Activated CD8-positive, alpha-beta T cell treated with anti-CD3 and anti-CD28 coated beads, Interleukin-2, amount 10 ng/mL, durations not matched to agents 7 days and 5 days (primary cell): Measurements from ENCODE around the gene DCAKD. TPM values are rescaled to one million over a fixed set of nuclear protein-coding genes. Genes with fewer than 3 reads are reported as not detected.

Experiments used
- ATAC-seq: fragments of 150-1000 bp; cut with Tn5 transposase; one replicate; pipeline ENCODE4 v1.10.0; 2021; ENCODE audit warnings: moderate library complexity
- CTCF ChIA-PET: fragments of 350-600 bp; sonication (Branson Sonifier 250); formaldehyde crosslinking; loops from one replicate; lab custom pipeline; 2021; ENCODE audit warnings: antibody characterized with exemption; lab: Charles Lee
- POLR2A ChIA-PET: fragments of 350-600 bp; sonication (Branson Sonifier 250); formaldehyde crosslinking; loops from one replicate; lab custom pipeline; 2021; ENCODE audit warnings: antibody characterized with exemption; lab: Charles Lee
- DNase-seq: peaks from one replicate; pipeline ENCODE4 v3.0.0-alpha.2; 2020
- H3K27ac Mint-ChIP-seq: one replicate; pipeline ENCODE4 v1.8.0; 2021; ENCODE audit warnings: mild to moderate bottlenecking, mixed read lengths
- H3K27me3 Mint-ChIP-seq: one replicate; pipeline ENCODE4 v1.8.0; 2021; ENCODE audit warnings: low read depth, mixed read lengths
- H3K36me3 Mint-ChIP-seq: one replicate; pipeline ENCODE4 v1.8.0; 2021; ENCODE audit warnings: low read depth, mixed read lengths
- H3K4me1 Mint-ChIP-seq: one replicate; pipeline ENCODE4 v1.8.0; 2021; ENCODE audit warnings: low read depth, mixed read lengths
- H3K4me3 Mint-ChIP-seq: one replicate; pipeline ENCODE4 v1.8.0; 2021; ENCODE audit warnings: mild to moderate bottlenecking, mixed read lengths
- H3K9me3 Mint-ChIP-seq: one replicate; pipeline ENCODE4 v1.8.0; 2022; ENCODE audit warnings: mixed read lengths; ENCODE audit not compliant: insufficient read depth
- total RNA-seq, 2 experiments: library from RNA; stranded (reverse); gene quantifications; one replicate each; pipeline ENCODE4 v1.2.3, GENCODE V29; 2021

The DCAKD gene
- total RNA-seq, 2 experiments from 2014 or later, result 32.9 to 33.7 TPM

DNA sequence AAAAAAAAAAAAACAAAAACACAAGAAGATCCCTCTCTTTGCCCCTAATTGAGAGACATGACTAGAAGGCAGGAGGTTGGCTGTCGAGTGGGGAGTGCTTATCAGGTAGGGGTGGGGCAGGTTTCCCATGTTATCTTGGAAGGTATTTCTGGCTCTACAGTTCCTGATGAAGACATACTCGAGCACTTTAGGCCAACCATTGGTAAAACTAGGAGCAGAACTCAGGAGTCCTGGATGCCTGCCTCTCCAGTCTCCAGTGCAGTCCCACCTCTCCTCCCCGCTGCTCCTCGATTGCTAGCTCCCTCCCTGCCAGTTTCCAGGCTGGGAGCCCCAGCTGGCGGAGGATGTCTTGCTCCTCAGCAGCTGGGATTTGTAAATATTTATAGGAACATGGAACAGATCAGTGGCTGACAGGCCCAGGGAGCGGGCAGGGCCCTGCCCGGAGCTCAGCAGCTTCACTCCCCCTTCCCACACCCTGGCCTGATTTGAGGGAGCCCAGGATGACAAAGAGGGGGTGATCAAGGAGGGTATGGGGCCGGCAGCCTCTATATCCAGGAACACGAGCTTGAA, 71.9 kb downstream of the DCAKD start:
- ChIA-PET CTCF (no interaction called here), POLR2A (no interaction called here)
- Mint-ChIP-seq H3K4me1 (no peaks in the 10 kb centered on the region), H3K27ac (no peak overlapping the region), H3K36me3 (no peaks in the 10 kb centered on the region), H3K9me3 (no peaks in the 10 kb centered on the region), H3K4me3 (no peak overlapping the region), H3K27me3 (peaks cover 32% of the 10 kb centered on the region)
- DNase-seq (no peak), ATAC-seq (no peak)

- no peak overlapping the region for H3K27ac Mint-ChIP-seq
- CTCF ChIA-PET, result interaction anchor here (2.1 kb wide), 1 partner anchor 59 kb away, joined by 5 read pairs; no protein-coding TSS in a partner anchor
- no peak for ATAC-seq
- no peaks in the 10 kb centered on the region for H3K4me1 Mint-ChIP-seq
- POLR2A ChIA-PET, result no interaction called here
- H3K27me3 Mint-ChIP-seq, result peaks cover 35% of the 10 kb centered on the region
- no peak for DNase-seq
- no peaks in the 10 kb centered on the region for H3K36me3 Mint-ChIP-seq
- H3K4me3 Mint-ChIP-seq, result no peak overlapping the region
- H3K9me3 Mint-ChIP-seq, result no peaks in the 10 kb centered on the region
These were observed 72.6 kb downstream of the DCAKD start for GRCh38 chr17:44978807-44979206.

GRCh38 chr17:44977814-44978550, 73.5 kb downstream of the DCAKD start:
- CTCF ChIA-PET, result interaction anchor here (2.1 kb wide), 1 partner anchor 58 kb away, joined by 5 read pairs; no protein-coding TSS in a partner anchor
- no peak for ATAC-seq
- Mint-ChIP-seq H3K9me3 (no peaks in the 10 kb centered on the region), H3K27me3 (peaks cover 38% of the 10 kb centered on the region), H3K27ac (no peak overlapping the region), H3K4me3 (no peak overlapping the region), H3K4me1 (no peaks in the 10 kb centered on the region), H3K36me3 (no peaks in the 10 kb centered on the region)
- POLR2A ChIA-PET, result no interaction called here
- no peak for DNase-seq

DNA sequence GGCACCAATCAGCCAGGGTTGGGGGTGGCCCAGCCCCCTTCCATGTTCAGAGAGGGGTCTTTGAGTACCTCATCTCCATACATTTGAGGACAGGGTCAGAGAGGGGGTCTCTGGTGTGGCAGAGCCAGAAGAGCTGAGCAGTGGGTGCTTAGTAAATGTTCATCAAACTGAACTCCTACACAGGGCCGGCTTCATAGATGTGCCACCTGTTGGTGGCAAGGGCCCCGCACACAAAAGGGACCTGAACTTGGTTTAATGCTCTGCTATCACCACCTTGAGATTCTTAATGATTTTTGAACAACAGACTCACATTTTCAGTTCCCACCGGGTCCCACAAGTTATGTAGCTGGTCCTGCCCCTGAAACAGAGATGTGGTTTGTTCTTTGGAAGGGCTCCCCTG, 74.4 kb downstream of the DCAKD start:
- H3K4me3 Mint-ChIP-seq, result no peak overlapping the region
- peaks cover 36% of the 10 kb centered on the region for H3K27me3 Mint-ChIP-seq
- peak overlapping the region; percentile 20 for H3K27ac Mint-ChIP-seq
- H3K36me3 Mint-ChIP-seq, result no peaks in the 10 kb centered on the region
- H3K4me1 Mint-ChIP-seq, result peaks cover 3% of the 10 kb centered on the region
- DNase-seq, result no peak
- POLR2A ChIA-PET, result no interaction called here
- ATAC-seq, result peak; percentile 47
- H3K9me3 Mint-ChIP-seq, result no peaks in the 10 kb centered on the region
- CTCF ChIA-PET, result interaction anchor here (1.1 to 2.1 kb wide), 2 partner anchors 57 kb away, joined by 3 to 5 read pairs; no protein-coding TSS in a partner anchor

- Mint-ChIP-seq H3K27me3 (peaks cover 36% of the 10 kb centered on the region), H3K36me3 (no peaks in the 10 kb centered on the region), H3K27ac (no peak overlapping the region), H3K4me3 (no peak overlapping the region), H3K9me3 (no peaks in the 10 kb centered on the region), H3K4me1 (peaks cover 6% of the 10 kb centered on the region)
- DNase-seq (no peak), ATAC-seq (no peak)
- CTCF ChIA-PET, result interaction anchor here (1.1 to 1.6 kb wide), 2 partner anchors 56 to 160 kb away, joined by 3 to 4 read pairs; partner anchors contain the start of gene ACBD4
- POLR2A ChIA-PET, result no interaction called here
These were observed 75.2 kb downstream of the DCAKD start for GRCh38 chr17:44976206-44976605.

Other genes starting within 250 kb of the DCAKD start
- 1 to 10 TPM; 1.6 to 2.2 TPM for gene GJC1, start 221.3 kb downstream of the DCAKD start, total RNA-seq
- gene HIGD1B, start 203.7 kb downstream of the DCAKD start, total RNA-seq, result not detected
- gene EFTUD2, start 152.2 kb downstream of the DCAKD start, total RNA-seq, result 100 to 1,000 TPM; 148 to 156 TPM
- not detected for gene GFAP, start 136.1 kb downstream of the DCAKD start, total RNA-seq
- 100 to 1,000 TPM; 104 to 113 TPM for gene KIF18B, start 103.9 kb downstream of the DCAKD start, total RNA-seq
- gene C1QL1, start 83.3 kb downstream of the DCAKD start, total RNA-seq, result under 1 TPM; 0.34 to 0.68 TPM
- gene NMT1, start 9.7 kb upstream of the DCAKD start, total RNA-seq, result 100 to 1,000 TPM; 125 to 143 TPM
- gene PLCD3, start 80.9 kb upstream of the DCAKD start, total RNA-seq, result 1 to 10 TPM; 4.3 to 4.6 TPM
- gene ACBD4, start 84.1 kb upstream of the DCAKD start, total RNA-seq, result 10 to 100 TPM in 1 of 2 experiments, 1 to 10 TPM in 1; 10.0 to 12.5 TPM
- 10 to 100 TPM; 29.2 to 29.4 TPM for gene HEXIM1, start 96.8 kb upstream of the DCAKD start, total RNA-seq
- gene HEXIM2, start 110.2 kb upstream of the DCAKD start, total RNA-seq, result 1 to 10 TPM; 7.8 to 8.8 TPM
- 100 to 1,000 TPM; 375 to 395 TPM for gene FMNL1, start 170.3 kb upstream of the DCAKD start, total RNA-seq
- under 1 TPM; 0.52 to 0.55 TPM for gene SPATA32, start 210.5 kb upstream of the DCAKD start, total RNA-seq